CD4-positive, alpha-beta T cell treated with Interferon alpha-2 for 1 hour (primary cell): ENCODE data around the gene MPZL1.
"Not testable (repeated sequence)": the region's sequence is repeated elsewhere in the genome, so short reads cannot be mapped to it uniquely, and the experiment has no call there.

Experiments
- DNase-seq, 2 donors: peaks; one replicate each; pipeline ENCODE4 v3.0.0-alpha.2; 2020 to 2022

The MPZL1 gene

DNA sequence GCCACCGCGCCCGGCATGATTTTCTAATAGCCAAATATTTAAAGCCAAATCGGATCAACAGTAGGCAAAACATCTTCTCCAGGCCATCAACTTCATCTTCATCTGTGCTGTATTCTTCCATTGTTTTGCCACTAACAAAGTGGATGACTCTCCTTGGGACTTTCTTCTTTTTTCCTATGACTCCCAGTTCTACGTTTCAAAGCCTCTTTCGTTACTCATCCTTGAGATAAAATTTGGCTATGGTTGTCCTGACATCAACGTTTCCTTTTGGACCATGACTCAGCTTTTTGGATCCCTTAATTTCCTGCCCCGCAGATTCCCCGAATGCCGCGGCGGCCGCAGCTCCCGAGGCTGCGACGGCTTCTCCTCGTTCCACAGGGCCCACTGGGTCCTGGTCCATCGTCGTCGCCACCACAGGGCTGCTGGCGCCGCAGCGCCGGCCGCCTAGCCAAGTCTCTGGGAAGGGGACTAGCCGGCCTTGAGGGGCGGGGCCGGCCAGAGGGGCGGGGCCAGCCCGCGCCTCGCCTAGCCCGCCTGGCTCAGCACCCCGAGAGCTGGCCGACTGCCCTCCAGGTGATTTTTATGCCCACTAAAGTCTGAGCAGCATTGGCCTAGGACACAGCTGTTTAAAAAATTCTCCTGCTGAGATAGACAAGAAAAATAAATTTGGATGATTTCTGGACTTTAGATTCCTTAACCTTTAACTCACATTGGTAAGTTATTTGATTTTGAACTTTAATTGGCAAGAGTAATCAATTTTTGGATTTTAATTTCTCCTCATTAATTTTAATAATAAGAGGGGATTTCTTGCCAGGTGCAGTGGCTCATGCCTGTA, 98.3 kb downstream of the MPZL1 start:
- DNase-seq: peak in 1 of 2 donors; percentile 8

DNA sequence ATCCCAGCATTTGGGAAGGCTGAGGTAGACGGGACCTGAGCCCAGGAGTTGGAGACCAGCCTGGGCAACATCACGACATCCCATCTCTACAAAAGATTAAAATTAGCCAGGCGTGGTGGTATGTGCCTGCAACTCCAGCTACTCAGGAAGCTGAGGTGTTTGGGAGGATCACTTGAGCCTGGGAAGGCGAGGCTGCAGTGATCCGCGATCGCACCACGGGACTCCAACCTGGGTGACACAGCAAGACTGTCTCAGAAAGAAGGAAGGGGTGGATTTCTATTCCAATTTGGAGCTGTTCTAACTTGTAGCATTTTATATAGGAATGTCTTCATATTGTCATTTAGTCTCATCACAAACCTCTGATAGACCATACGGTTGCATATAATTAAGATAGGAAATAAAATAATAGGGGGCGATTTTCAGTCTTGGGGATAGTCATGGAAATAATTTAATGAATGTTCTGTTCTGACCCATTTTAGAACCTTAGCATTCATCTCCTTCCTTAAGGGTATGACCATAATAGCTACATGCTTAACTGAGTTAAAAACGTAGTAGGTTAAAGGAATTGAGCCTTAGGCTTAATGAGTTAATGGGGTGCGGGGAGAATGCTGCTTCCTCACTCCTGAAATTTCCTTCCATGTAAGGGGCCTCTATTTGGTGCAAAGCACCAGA, 99.0 kb downstream of the MPZL1 start:
- DNase-seq: no peak

DNA sequence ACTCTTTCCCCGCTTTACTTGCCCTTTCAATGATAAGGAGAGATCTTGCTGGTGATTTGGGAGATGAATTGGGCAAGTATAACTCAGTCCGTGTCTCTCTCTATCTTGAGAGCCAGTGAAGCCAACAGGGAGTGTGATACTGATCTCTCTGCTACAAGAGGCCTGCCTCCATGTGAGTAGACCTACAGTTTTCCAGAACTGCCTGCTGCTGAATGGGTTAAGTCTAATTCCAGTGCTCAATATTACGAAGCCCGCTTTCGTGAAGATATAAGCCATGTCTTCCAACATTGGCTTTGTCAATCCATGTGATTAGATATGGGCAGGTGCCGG, 99.5 kb downstream of the MPZL1 start:
- DNase-seq: no peak

DNA sequence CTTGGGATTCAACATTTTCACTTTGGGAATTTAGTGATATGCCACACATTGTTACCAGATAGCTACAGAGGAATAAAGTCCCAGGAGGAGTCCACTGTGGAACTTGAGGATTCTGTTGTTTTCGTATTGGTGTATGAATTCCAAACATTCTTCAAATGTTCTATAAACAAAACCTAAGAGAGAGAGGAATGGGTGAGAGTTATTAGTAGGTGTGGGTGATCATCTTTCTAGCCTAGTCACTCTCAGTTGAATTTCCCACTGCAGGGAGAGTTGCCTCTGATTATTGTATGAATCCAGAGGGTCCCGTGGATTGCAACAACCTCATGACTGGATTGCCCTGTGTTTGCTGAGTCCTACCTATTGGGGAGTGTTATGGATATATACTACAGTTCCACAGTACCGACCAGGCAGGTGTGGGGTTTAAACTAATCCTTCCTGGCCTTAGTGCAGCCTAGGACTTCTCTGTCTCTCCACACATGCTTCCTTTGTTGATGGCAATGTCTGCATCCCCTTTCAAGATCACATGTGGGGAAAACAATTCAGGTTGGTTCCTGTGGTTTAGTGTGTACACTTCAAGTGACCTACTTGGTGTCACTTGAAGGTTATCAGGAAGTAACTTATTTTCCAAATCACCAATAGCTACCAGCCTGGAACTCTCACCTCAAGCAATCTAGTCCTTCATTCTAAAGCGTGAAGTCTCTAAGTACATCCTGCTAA, 100.3 kb downstream of the MPZL1 start:
- no peak for DNase-seq

DNA sequence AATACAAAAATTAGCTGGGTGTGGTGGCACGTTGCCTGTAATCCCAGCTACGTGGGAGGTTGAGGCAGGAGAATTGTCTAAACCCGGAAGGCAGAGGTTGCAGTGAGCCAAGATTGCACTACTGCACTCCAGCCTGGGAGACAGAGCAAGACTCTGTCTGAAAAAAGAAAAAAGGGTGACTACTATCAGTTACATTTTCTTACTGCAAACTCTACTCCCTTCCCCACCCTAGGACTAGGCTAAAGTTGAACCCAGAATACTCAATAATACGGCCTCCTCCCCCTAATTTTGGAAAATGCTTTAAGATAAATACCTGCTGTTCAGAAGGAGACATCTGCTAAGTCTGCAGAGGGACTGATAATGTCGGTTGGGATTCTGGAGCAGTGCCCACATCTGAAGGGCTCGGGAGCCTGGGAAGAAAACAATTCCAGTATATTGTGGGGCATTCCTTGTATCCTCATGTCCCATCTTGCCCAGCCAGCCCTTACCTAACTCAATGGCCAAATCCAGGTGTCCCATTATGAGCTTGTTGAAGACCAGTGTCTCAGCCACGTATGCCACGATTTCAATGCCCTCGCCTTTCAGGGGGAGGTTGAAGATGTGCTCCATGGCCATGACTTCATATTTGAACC, 102.5 kb downstream of the MPZL1 start:
- no peak for DNase-seq

DNA sequence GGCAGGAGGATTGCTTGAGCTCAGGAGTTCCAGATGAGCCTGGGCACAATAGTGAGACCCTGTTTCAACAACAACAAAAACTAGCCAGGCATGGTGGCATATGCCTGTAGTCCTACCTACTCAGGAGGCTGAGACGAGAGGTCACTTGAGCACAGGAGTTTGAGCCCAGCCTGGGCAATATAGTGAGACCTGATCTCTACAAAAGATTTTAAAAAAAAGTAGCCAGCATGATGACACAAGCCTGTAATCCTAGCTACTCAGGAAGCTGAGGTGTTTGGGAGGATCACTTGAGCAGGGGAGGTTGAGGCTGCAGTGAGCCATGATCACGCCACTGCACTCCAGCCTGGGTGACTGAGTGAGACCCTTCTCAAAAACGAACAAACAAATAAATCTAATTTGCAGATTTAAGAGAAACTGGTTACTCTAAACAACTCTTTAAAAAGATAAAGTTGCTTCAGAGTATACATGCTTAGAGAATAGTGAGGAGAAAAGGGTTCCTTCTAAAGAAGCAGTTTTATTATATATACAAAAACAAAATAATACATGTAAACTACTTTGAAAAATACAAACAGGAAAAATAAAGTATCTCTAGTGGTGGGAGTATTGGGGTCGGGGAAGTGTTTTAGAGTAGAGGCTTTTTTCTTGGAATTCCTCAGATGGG, 103.8 kb downstream of the MPZL1 start:
- DNase-seq: no peak

DNA sequence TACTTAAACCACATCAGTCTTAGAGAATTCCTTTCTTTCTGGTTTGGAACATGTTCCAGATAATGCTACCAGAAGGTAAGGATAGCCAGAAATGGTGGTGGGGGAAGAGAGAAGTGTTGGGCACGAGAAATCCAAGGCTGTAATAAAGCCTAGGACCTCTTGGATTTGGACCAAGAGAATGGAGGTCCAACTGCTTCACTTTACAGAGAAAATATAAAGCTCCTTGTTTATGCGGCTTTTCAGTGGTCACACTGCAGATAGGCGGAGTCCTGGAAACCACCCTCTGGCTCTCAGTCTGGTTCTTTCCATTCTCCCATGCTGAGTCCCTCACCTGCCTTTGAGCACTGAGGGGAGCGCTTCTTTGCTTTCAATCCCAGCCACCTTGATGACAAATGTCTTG, 104.3 kb downstream of the MPZL1 start:
- no peak for DNase-seq

DNA sequence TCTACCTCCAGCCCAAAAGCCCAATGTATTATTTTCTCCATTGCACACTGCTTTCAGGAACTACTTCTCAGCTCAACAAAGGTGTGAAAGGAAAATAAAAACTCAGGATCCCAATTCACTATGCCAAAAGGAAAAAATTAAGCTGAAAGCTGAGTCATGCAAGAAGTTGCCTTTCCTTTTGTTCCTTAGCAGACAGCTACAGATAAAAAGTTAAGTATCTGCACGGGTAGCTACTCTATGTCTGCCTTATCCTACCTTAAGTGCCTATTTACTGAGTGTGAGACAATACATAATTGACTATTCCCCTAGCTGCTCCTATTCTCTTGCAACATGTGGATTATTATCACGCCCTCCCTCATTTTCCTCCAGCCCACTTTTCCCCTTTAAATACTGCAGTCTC, 108.1 kb downstream of the MPZL1 start:
- DNase-seq: no peak

DNA sequence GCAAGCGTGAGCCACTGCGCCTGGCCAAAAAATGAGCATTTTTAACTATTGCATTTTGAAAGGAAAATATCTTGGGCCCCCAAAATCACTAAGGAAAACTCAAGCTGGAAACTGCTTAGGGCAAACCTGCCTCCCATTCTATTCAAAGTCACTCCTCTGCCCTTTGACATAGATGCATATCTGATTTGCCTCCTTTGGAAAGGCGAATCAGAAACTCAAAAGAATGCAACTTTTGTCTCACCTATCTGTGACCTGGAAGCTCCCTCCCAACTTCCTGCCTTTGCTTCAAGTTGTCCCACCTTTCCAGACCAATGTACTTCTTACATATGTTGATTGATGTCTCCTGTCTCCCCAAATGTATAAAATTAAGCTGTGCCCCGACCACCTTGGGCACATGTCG, 108.9 kb downstream of the MPZL1 start:
- DNase-seq: not testable (repeated sequence)

DNA sequence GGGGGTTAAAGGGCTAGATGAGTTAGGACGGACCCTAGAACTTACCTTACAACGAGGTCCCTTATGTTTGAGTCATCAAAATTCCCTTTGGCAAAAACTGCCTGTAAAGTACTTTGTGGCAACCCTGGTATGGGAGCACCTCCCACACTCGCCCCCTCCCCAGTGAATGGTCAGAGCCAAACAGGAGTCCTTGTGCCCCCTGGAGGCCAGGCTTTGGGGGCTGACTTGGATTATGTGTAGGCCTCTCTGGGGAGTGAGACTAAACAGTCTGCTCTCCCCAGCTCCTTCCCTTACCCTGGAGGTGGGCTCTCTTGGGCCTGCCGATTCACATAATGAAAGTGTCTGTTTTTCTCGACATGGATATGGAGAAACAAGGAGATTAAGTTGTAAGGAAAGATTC, 110.9 kb downstream of the MPZL1 start:
- no peak for DNase-seq

DNA sequence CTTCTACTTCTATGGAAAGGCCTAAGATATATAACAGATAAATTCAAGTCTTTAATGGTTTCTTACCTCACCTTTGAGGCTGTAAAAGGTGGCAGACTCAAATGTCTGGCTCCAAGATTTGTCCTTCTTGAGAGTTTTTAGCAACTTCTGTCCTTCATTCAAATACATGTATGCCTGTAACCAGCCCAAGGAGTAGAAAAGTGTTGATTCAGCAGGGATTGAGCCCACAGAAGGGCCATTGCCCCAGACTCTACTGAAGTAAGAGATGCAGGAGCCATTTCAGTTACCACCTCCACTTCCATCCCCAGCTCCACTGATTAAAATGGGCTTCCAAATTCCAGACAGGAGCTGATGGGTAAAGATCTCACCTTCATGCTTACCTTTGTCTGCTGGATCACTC, 112.1 kb downstream of the MPZL1 start:
- DNase-seq: no peak

DNA sequence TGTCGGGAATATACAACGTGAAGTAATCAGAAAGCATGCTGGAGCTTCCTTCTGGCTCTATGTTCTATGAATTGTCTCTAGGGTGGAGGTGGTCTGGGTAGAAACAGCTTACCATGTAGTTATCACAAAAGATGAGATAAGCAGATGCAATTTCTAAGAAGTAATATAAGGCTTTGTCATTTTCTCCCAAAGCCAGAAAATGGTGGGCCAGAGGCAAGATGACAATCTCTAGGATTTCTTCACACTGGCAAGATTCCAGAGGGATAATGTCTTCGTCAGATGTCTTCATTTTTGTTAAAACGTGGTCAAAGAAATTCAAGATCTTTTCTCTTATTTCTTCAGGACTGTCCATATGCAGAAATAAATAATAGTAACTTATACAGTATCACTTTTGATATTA, 114.4 kb downstream of the MPZL1 start:
- no peak for DNase-seq

DNA sequence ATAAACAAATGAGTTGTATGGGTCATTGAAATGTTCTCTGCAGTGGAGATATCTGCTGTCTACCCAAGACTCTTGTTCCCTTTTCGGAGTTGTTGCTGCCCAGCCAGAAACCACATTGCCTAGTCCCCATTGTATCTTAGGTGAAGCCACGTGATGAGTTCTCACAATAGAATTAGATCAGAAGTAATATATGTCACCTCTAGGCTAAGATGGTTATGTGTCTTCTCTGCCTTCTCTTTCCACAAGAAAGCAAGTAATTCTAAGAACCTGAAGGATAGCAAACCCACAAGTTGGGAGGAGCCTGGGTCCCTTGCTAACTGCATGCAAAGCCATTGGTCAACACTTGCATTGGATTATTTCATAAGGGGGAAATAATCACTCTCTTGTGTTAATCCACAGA, 115.5 kb downstream of the MPZL1 start:
- DNase-seq: no peak

DNA sequence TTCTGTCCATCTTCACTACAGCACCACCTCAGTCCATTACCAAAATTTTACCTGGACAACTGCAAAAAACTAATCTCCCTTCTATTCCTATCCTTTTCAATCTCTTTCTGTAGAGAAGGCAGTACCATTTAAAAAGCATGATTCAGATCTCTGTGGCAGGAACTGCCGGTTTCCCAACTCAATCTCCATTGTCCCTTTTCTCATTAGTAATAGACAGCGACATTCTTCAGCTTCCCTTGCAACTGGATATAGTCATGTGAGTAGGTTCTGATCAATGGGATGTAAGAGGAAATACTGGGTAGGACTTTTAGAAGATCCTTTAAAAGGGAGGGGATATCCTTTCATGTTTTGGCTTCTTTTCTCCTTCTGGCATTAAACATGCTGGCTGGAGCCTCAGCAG, 117.2 kb downstream of the MPZL1 start:
- no peak for DNase-seq
